Karpas-422 (cell line): ENCODE measurements around the gene LARGE1. TPM values are rescaled to one million over a fixed set of nuclear protein-coding genes. Genes with fewer than 3 reads are reported as not detected.
A peak's percentile ranks its signal among the peaks of the same experiment; 100 is the strongest.

ENCODE experiments used
- DNase-seq: peaks from one replicate; pipeline ENCODE4 v3.0.0-alpha.2; 2015
- H2AFZ ChIP-seq: fragments of 200-600 bp; sonication (generic); 2 replicates; pipeline ENCODE4 v1.6.1; 2014; ENCODE audit warnings: antibody characterized with exemption, low read length, mixed read lengths
- H3K27ac ChIP-seq: fragments of 200-600 bp; sonication (generic); 2 replicates; pipeline ENCODE4 v1.5.1; 2014; ENCODE audit warnings: mild to moderate bottlenecking, low read length, moderate library complexity
- H3K27me3 ChIP-seq: fragments of 200-600 bp; sonication (generic); 2 replicates; pipeline ENCODE4 v1.6.1; 2014; ENCODE audit warnings: low read length, mixed read lengths
- H3K36me3 ChIP-seq: fragments of 200-600 bp; sonication (generic); 2 replicates; pipeline ENCODE4 v1.6.1; 2014; ENCODE audit warnings: low read length, mixed read lengths; ENCODE audit not compliant: insufficient read depth
- H3K4me1 ChIP-seq: fragments of 200-600 bp; sonication (generic); 2 replicates; pipeline ENCODE4 v1.6.1; 2014; ENCODE audit warnings: mild to moderate bottlenecking, low read length, mixed read lengths
- H3K4me2 ChIP-seq: fragments of 200-600 bp; sonication (generic); 2 replicates; pipeline ENCODE4 v1.6.1; 2014; ENCODE audit warnings: low read length, low read depth, mild to moderate bottlenecking; ENCODE audit not compliant: poor library complexity, severe bottlenecking
- H3K4me3 ChIP-seq: fragments of 200-600 bp; sonication (generic); 2 replicates; pipeline ENCODE4 v1.5.1; 2014; ENCODE audit warnings: mild to moderate bottlenecking, antibody characterized with exemption, low read length, mixed read lengths
- H3K79me2 ChIP-seq: fragments of 200-600 bp; sonication (generic); 2 replicates; pipeline ENCODE4 v1.6.1; 2014; ENCODE audit warnings: mild to moderate bottlenecking, low read length, mixed read lengths
- H3K9ac ChIP-seq: fragments of 200-600 bp; sonication (generic); 2 replicates; pipeline ENCODE4 v1.6.0; 2014; ENCODE audit warnings: low read length
- H3K9me2 ChIP-seq: fragments of 200-600 bp; sonication (generic), shearing (Covaris generic); replicated peaks from 2 replicates; pipeline ENCODE4 v1.6.0; 2014; ENCODE audit warnings: mild to moderate bottlenecking, low read length, moderate library complexity; ENCODE audit not compliant: insufficient read depth
- H3K9me3 ChIP-seq: fragments of 300-700, 200-600 bp; sonication (generic); 2 replicates; pipeline ENCODE4 v1.6.1; 2014; ENCODE audit warnings: low read length, mixed read lengths
- H4K20me1 ChIP-seq: fragments of 200-600 bp; sonication (generic); 2 replicates; pipeline ENCODE4 v1.6.1; 2014; ENCODE audit warnings: mild to moderate bottlenecking, antibody characterized with exemption, low read length, low read depth; ENCODE audit not compliant: insufficient read depth
- total RNA-seq: library from RNA; depleted of rRNA; stranded (reverse); fragments of >200 nt; shearing (Covaris generic); gene quantifications from 2 replicates; pipeline ENCODE4 v1.2.3, GENCODE V29; 2014; ENCODE audit warnings: low replicate concordance

The LARGE1 gene
- total RNA-seq, 1 experiment from 2014 or later, result 0.15 TPM

- Histone ChIP-seq H2AFZ (no peak overlapping the region), H3K4me1 (no peaks in the 10 kb centered on the region), H3K27ac (no peak overlapping the region), H3K9me2 (no peaks in the 10 kb centered on the region), H3K36me3 (no peaks in the 10 kb centered on the region), H3K9me3 (no peaks in the 10 kb centered on the region), H3K4me2 (no peak overlapping the region), H3K9ac (no peak overlapping the region), H4K20me1 (no peaks in the 10 kb centered on the region), H3K79me2 (no peaks in the 10 kb centered on the region), H3K27me3 (no peaks in the 10 kb centered on the region), H3K4me3 (no peak overlapping the region)
- DNase-seq, result no peak
These were observed 605.2 kb downstream of the LARGE1 start for GRCh38 chr22:33315117-33315516.

GRCh38 chr22:33314316-33314715 is 606.0 kb downstream of the LARGE1 start:
- no peak for DNase-seq
- H3K27ac ChIP-seq, result no peak overlapping the region
- no peak overlapping the region for H3K9ac ChIP-seq
- no peak overlapping the region for H2AFZ ChIP-seq
- no peaks in the 10 kb centered on the region for H3K4me1 ChIP-seq
- no peaks in the 10 kb centered on the region for H3K9me2 ChIP-seq
- no peaks in the 10 kb centered on the region for H3K79me2 ChIP-seq
- H3K9me3 ChIP-seq, result no peaks in the 10 kb centered on the region
- no peaks in the 10 kb centered on the region for H3K36me3 ChIP-seq
- H4K20me1 ChIP-seq, result no peaks in the 10 kb centered on the region
- no peak overlapping the region for H3K4me3 ChIP-seq
- H3K4me2 ChIP-seq, result no peak overlapping the region
- no peaks in the 10 kb centered on the region for H3K27me3 ChIP-seq

- no peaks in the 10 kb centered on the region for H3K9me3 ChIP-seq
- no peak overlapping the region for H2AFZ ChIP-seq
- no peaks in the 10 kb centered on the region for H4K20me1 ChIP-seq
- H3K27ac ChIP-seq, result no peak overlapping the region
- H3K4me2 ChIP-seq, result no peak overlapping the region
- H3K9me2 ChIP-seq, result no peaks in the 10 kb centered on the region
- no peaks in the 10 kb centered on the region for H3K36me3 ChIP-seq
- no peak overlapping the region for H3K4me3 ChIP-seq
- no peaks in the 10 kb centered on the region for H3K27me3 ChIP-seq
- H3K9ac ChIP-seq, result no peak overlapping the region
- DNase-seq, result no peak
- H3K79me2 ChIP-seq, result no peaks in the 10 kb centered on the region
- H3K4me1 ChIP-seq, result peaks cover 44% of the 10 kb centered on the region
These were observed 617.2 kb downstream of the LARGE1 start for GRCh38 chr22:33303099-33303498.

GRCh38 chr22:33302549-33302948 is 617.7 kb downstream of the LARGE1 start:
- no peaks in the 10 kb centered on the region for H3K79me2 ChIP-seq

GRCh38 chr22:33302049-33302545 is 618.2 kb downstream of the LARGE1 start:
- Histone ChIP-seq H3K4me3 (0 out of 2 replicates have a peak overlapping the region, but pooled peaks have one; percentile 35), H3K27me3 (no peaks in the 10 kb centered on the region), H3K79me2 (no peaks in the 10 kb centered on the region), H3K4me2 (peak overlapping the region; percentile 80), H3K36me3 (no peaks in the 10 kb centered on the region), H3K9me3 (no peaks in the 10 kb centered on the region), H3K4me1 (peaks cover 47% of the 10 kb centered on the region), H3K9me2 (no peaks in the 10 kb centered on the region), H3K9ac (peak overlapping the region; percentile 29), H3K27ac (peak overlapping the region; percentile 96; the same call in 1 of the 2 replicates), H2AFZ (peak overlapping the region; percentile 64; the same call in 1 of the 2 replicates), H4K20me1 (no peaks in the 10 kb centered on the region)
- DNase-seq, result peak; percentile 94

More at GRCh38 chr22:33302549-33302948, 617.7 kb downstream of the LARGE1 start:
- no peaks in the 10 kb centered on the region for H3K9me3 ChIP-seq
- no peaks in the 10 kb centered on the region for H3K36me3 ChIP-seq
- no peak for DNase-seq
- no peaks in the 10 kb centered on the region for H3K27me3 ChIP-seq
- no peaks in the 10 kb centered on the region for H4K20me1 ChIP-seq
- H3K9ac ChIP-seq, result no peak overlapping the region
- H3K4me3 ChIP-seq, result no peak overlapping the region
- H3K27ac ChIP-seq, result no peak overlapping the region
- peak overlapping the region; percentile 80 for H3K4me2 ChIP-seq
- H2AFZ ChIP-seq, result no peak overlapping the region
- peaks cover 47% of the 10 kb centered on the region for H3K4me1 ChIP-seq
- no peaks in the 10 kb centered on the region for H3K9me2 ChIP-seq

GRCh38 chr22:33300165-33300564 is 620.1 kb downstream of the LARGE1 start:
- Histone ChIP-seq H3K27me3 (no peaks in the 10 kb centered on the region), H3K4me2 (peak overlapping the region; percentile 80), H3K9me2 (no peaks in the 10 kb centered on the region), H3K4me1 (peaks cover 47% of the 10 kb centered on the region), H2AFZ (no peak overlapping the region), H3K27ac (peak overlapping the region; percentile 96), H3K9ac (peak overlapping the region; percentile 58), H3K4me3 (peak overlapping the region; percentile 56), H4K20me1 (no peaks in the 10 kb centered on the region), H3K79me2 (no peaks in the 10 kb centered on the region), H3K36me3 (no peaks in the 10 kb centered on the region), H3K9me3 (no peaks in the 10 kb centered on the region)
- no peak for DNase-seq

GRCh38 chr22:33299245-33299956 is 620.9 kb downstream of the LARGE1 start:
- no peaks in the 10 kb centered on the region for H3K27me3 ChIP-seq
- H2AFZ ChIP-seq, result no peak overlapping the region
- H3K4me2 ChIP-seq, result peak overlapping the region; percentile 80
- peak; percentile 96 for DNase-seq
- no peaks in the 10 kb centered on the region for H3K9me3 ChIP-seq
- H3K9me2 ChIP-seq, result no peaks in the 10 kb centered on the region
- peak overlapping the region; percentile 56 for H3K4me3 ChIP-seq
- H4K20me1 ChIP-seq, result no peaks in the 10 kb centered on the region
- peaks cover 47% of the 10 kb centered on the region for H3K4me1 ChIP-seq
- H3K9ac ChIP-seq, result peak overlapping the region; percentile 58
- H3K27ac ChIP-seq, result peak overlapping the region; percentile 96
- no peaks in the 10 kb centered on the region for H3K36me3 ChIP-seq
- no peaks in the 10 kb centered on the region for H3K79me2 ChIP-seq

GRCh38 chr22:33296941-33297340 is 623.3 kb downstream of the LARGE1 start:
- Histone ChIP-seq H3K27ac (no peak overlapping the region), H3K9me2 (no peaks in the 10 kb centered on the region), H2AFZ (no peak overlapping the region), H3K79me2 (no peaks in the 10 kb centered on the region), H3K36me3 (no peaks in the 10 kb centered on the region), H3K4me1 (peaks cover 41% of the 10 kb centered on the region), H3K9me3 (no peaks in the 10 kb centered on the region), H4K20me1 (no peaks in the 10 kb centered on the region), H3K27me3 (no peaks in the 10 kb centered on the region), H3K4me3 (no peak overlapping the region), H3K9ac (no peak overlapping the region), H3K4me2 (no peak overlapping the region)
- DNase-seq, result no peak
